Measurements from ENCODE around the gene INTS1.

The INTS1 gene

GRCh38 chr7:1508277-1508758, 4.1 kb upstream of the INTS1 start:
- no peak for TF ChIP-seq FOXP2 (optimal IDR thresholded peaks at IDR 0.05; ENCODE audit: borderline replicate concordance, extremely low read depth, extremely low read length, insufficient read depth)
- TF ChIP-seq TAF1 (IDR thresholded peaks at IDR 0.05; ENCODE audit: borderline replicate concordance, insufficient read depth, low read length), result no peak
- TF ChIP-seq POLR2AphosphoS5 (IDR thresholded peaks at IDR 0.05; ENCODE audit: low read depth, low read length), result no peak
- no peak for TF ChIP-seq REST (IDR thresholded peaks at IDR 0.05; ENCODE audit: insufficient read depth in 1 of 2, low read depth in 2 of 2, low read length in 2 of 2)
- no peak for TF ChIP-seq SIN3A (IDR thresholded peaks at IDR 0.05; ENCODE audit: borderline replicate concordance, insufficient read depth, low read length)

- TF ChIP-seq FOXP2 (optimal IDR thresholded peaks at IDR 0.05; ENCODE audit: borderline replicate concordance, extremely low read depth, extremely low read length, insufficient read depth) (no peak), REST (IDR thresholded peaks at IDR 0.05; ENCODE audit: insufficient read depth in 1 of 2, low read depth in 2 of 2, low read length in 2 of 2) (no peak), SIN3A (IDR thresholded peaks at IDR 0.05; ENCODE audit: borderline replicate concordance, insufficient read depth, low read length) (no peak), TAF1 (IDR thresholded peaks at IDR 0.05; ENCODE audit: borderline replicate concordance, insufficient read depth, low read length) (no peak), POLR2AphosphoS5 (IDR thresholded peaks at IDR 0.05; ENCODE audit: low read depth, low read length) (no peak)
These were observed 1.8 kb upstream of the INTS1 start for GRCh38 chr7:1505731-1506550.

- no peak for TF ChIP-seq FOXP2 (optimal IDR thresholded peaks at IDR 0.05; ENCODE audit: borderline replicate concordance, extremely low read depth, extremely low read length, insufficient read depth)
- no peak for TF ChIP-seq POLR2AphosphoS5 (IDR thresholded peaks at IDR 0.05; ENCODE audit: low read depth, low read length)
- TF ChIP-seq REST (IDR thresholded peaks at IDR 0.05; ENCODE audit: insufficient read depth in 1 of 2, low read depth in 2 of 2, low read length in 2 of 2), result no peak
- no peak for TF ChIP-seq SIN3A (IDR thresholded peaks at IDR 0.05; ENCODE audit: borderline replicate concordance, insufficient read depth, low read length)
- no peak for TF ChIP-seq TAF1 (IDR thresholded peaks at IDR 0.05; ENCODE audit: borderline replicate concordance, insufficient read depth, low read length)
These were observed 799 bp downstream of the INTS1 start for GRCh38 chr7:1503390-1503789.

GRCh38 chr7:1502845-1503244, 1.3 kb downstream of the INTS1 start:
- no peak for TF ChIP-seq REST (IDR thresholded peaks at IDR 0.05; ENCODE audit: insufficient read depth in 1 of 2, low read depth in 2 of 2, low read length in 2 of 2)
- TF ChIP-seq FOXP2 (optimal IDR thresholded peaks at IDR 0.05; ENCODE audit: borderline replicate concordance, extremely low read depth, extremely low read length, insufficient read depth), result no peak

All from PFSK-1 (cell line).